Body of pancreas (tissue), 4 donors: ENCODE data around the gene RAB3GAP2. TPM values are rescaled to one million over a fixed set of nuclear protein-coding genes. Genes with fewer than 3 reads are reported as not detected.

Experiments used
- ATAC-seq: fragments of 150-250 bp; one replicate; pipeline ENCODE4 v1.9.1; 2016
- DNase-seq, 4 donors: peaks; one replicate each; pipeline ENCODE4 v3.0.0-alpha.2; 2019
- H3K27ac ChIP-seq, 4 donors: fragments of 200-600 bp; sonication (generic); 1 replicate in 3 of 4; 2 replicates in 1 of 4; pipeline versions ENCODE4 v1.5.1 to v1.6.1; 2016 to 2019; ENCODE audit warnings: mild to moderate bottlenecking in 1 of 4, mixed read lengths in 1 of 4, moderate library complexity in 1 of 4
- H3K27me3 ChIP-seq, 2 donors: fragments of 200-600 bp; sonication (generic); one replicate each; pipeline ENCODE4 v1.6.0; 2016; ENCODE audit warnings: mild to moderate bottlenecking in 1 of 2
- H3K36me3 ChIP-seq, 2 donors: fragments of 200-600 bp; sonication (generic); replicated peaks in 1 of 2; 2 replicates each; pipeline ENCODE4 v1.5.1; 2016; ENCODE audit warnings: low read depth in 2 of 2; ENCODE audit not compliant: insufficient read depth in 1 of 2
- H3K4me1 ChIP-seq: fragments of 200-600 bp; sonication (generic); one replicate; pipeline ENCODE4 v1.6.0; 2016
- H3K4me3 ChIP-seq, 2 donors: fragments of 200-600 bp; sonication (generic); 1 replicate in 1 of 2; 2 replicates in 1 of 2; pipeline ENCODE4 v1.5.1; 2016 to 2019
- H3K9me3 ChIP-seq, 3 donors: fragments of 200-600 bp; sonication (generic); 1 replicate in 2 of 3; 2 replicates in 1 of 3; pipeline ENCODE4 v1.5.1; 2016
- CTCF ChIP-seq, 7 experiments: fragments of 450-650 bp in 4 of 7; fragments of 200-600 bp in 3 of 7; sonication (generic) in 3 of 7; IDR thresholded peaks; one replicate each; pipeline ENCODE4 v1.5.1; 2016 to 2019; ENCODE audit warnings: antibody characterized with exemption in 7 of 7
- POLR2A ChIP-seq, 3 donors: fragments of 450-650 bp; IDR thresholded peaks; one replicate each; pipeline ENCODE4 v1.6.1; 2016; ENCODE audit warnings: antibody characterized with exemption in 3 of 3, mild to moderate bottlenecking in 2 of 3
- WGBS, 2 donors: methylation state at CpG; one replicate each; pipeline ENCODE4 v1.1.5; 2017; 5-methylcytosine and 5-hydroxymethylcytosine counted together
- intact Hi-C: fragments of 100-400 bp; cut with DNase I; formaldehyde crosslinking; loops from one replicate; pipeline ENCODE4 v1.15.1; 2023
- total RNA-seq, 2 donors: library from RNA; depleted of rRNA; stranded (reverse); fragments of >200 nt; gene quantifications; one replicate each; pipeline ENCODE4 v1.1.0, GENCODE V29; 2016

RAB3GAP2 gene
- total RNA-seq, 2 donors from 2014 or later = 14.5 to 17.5 TPM

GRCh38 chr1:220307607-220308006 lies 35.4 kb upstream of the RAB3GAP2 start:
- Histone ChIP-seq H3K9me3 (no peaks in the 10 kb centered on the region), H3K4me1 (no peaks in the 10 kb centered on the region), H3K27me3 (no peaks in the 10 kb centered on the region), H3K27ac (no peak overlapping the region), H3K4me3 (no peak overlapping the region), H3K36me3 (no peaks in the 10 kb centered on the region)
- intact Hi-C loops = no loop called here
- ATAC-seq (no peak), DNase-seq (no peak)
- 71 to 72% methylated on average over 3 of the region's 3 CpGs for WGBS, 2 donors
- no peak for TF ChIP-seq CTCF (IDR thresholded peaks at IDR 0.05)
- no peak for TF ChIP-seq POLR2A (IDR thresholded peaks at IDR 0.05)

GRCh38 chr1:220306339-220306738 lies 34.1 kb upstream of the RAB3GAP2 start:
- H3K9me3 ChIP-seq = no peaks in the 10 kb centered on the region
- TF ChIP-seq POLR2A (IDR thresholded peaks at IDR 0.05) (no peak), CTCF (IDR thresholded peaks at IDR 0.05) (no peak)
- intact Hi-C loops = no loop called here
- ATAC-seq (no peak), DNase-seq (no peak)
- no peaks in the 10 kb centered on the region for H3K27me3 ChIP-seq
- H3K4me3 ChIP-seq = no peak overlapping the region
- H3K4me1 ChIP-seq = no peaks in the 10 kb centered on the region
- no peaks in the 10 kb centered on the region for H3K36me3 ChIP-seq
- 57 to 78% methylated on average over 1 of the region's 1 CpG for WGBS, 2 donors
- H3K27ac ChIP-seq = no peak overlapping the region

GRCh38 chr1:220303871-220304270 lies 31.6 kb upstream of the RAB3GAP2 start:
- WGBS, 2 donors = 68 to 73% methylated on average over 4 of the region's 4 CpGs

GRCh38 chr1:220301630-220302029 lies 29.4 kb upstream of the RAB3GAP2 start:
- Histone ChIP-seq H3K27me3 (no peaks in the 10 kb centered on the region), H3K27ac (no peak overlapping the region), H3K36me3 (no peaks in the 10 kb centered on the region), H3K4me3 (no peak overlapping the region), H3K9me3 (no peaks in the 10 kb centered on the region), H3K4me1 (no peaks in the 10 kb centered on the region)
- DNase-seq (no peak), ATAC-seq (no peak)
- TF ChIP-seq POLR2A (IDR thresholded peaks at IDR 0.05) = no peak
- TF ChIP-seq CTCF (IDR thresholded peaks at IDR 0.05) = no peak
- 37 to 38% methylated on average over 2 of the region's 2 CpGs for WGBS, 2 donors
- intact Hi-C loops = no loop called here

More at GRCh38 chr1:220303871-220304270, 31.6 kb upstream of the RAB3GAP2 start:
- Histone ChIP-seq H3K4me3 (no peak overlapping the region), H3K27me3 (no peaks in the 10 kb centered on the region), H3K36me3 (no peaks in the 10 kb centered on the region), H3K9me3 (no peaks in the 10 kb centered on the region), H3K4me1 (no peaks in the 10 kb centered on the region), H3K27ac (no peak overlapping the region)
- intact Hi-C loops = no loop called here
- TF ChIP-seq CTCF (IDR thresholded peaks at IDR 0.05) = no peak
- TF ChIP-seq POLR2A (IDR thresholded peaks at IDR 0.05) = no peak
- DNase-seq = no peak
- no peak for ATAC-seq

- intact Hi-C loops = no loop called here
- Histone ChIP-seq H3K4me3 (no peak overlapping the region), H3K27me3 (no peaks in the 10 kb centered on the region), H3K4me1 (no peaks in the 10 kb centered on the region), H3K36me3 (no peaks in the 10 kb centered on the region), H3K9me3 (no peaks in the 10 kb centered on the region), H3K27ac (peak overlapping the region in 1 of 4 donors; percentile 1)
- WGBS, 2 donors = 41 to 44% methylated on average over 7 of the region's 7 CpGs
- DNase-seq (peak; percentile 23 to 62 (median 52)), ATAC-seq (peak; percentile 85)
- TF ChIP-seq CTCF (IDR thresholded peaks at IDR 0.05) (no peak), POLR2A (IDR thresholded peaks at IDR 0.05) (no peak)
These were observed 28.3 kb upstream of the RAB3GAP2 start for GRCh38 chr1:220300442-220301121.
